ENCODE data around the gene KCTD13. TPM values are rescaled to one million over a fixed set of nuclear protein-coding genes. Genes with fewer than 3 reads are reported as not detected.

Gene KCTD13
- total and polyA plus RNA-seq, 2 of the 8 experiments (the other 6 are each of a cell fraction or from before 2014, with no cell fraction given) = 9.2 to 10.8 TPM

GRCh38 chr16:29963021-29963743 is 37.2 kb upstream of the KCTD13 start:
- Histone ChIP-seq H4K91ac (replicated peaks; ENCODE audit: insufficient read length, low read length) (no peak overlapping the region), H2BK5ac (ENCODE audit: low read depth, low read length) (peak overlapping the region; percentile 26; the same call in 1 of the 2 replicates), H3K4ac (replicated peaks; ENCODE audit: insufficient read length, low read depth, low read length) (no peak overlapping the region), H3K36me3 (ENCODE audit: control insufficient read depth in 2 of 4, insufficient read depth in 4 of 4, low read length in 3 of 4) (peaks cover 0 to 4% (median 3%) of the 10 kb centered on the region in 4 experiments; a peak in 2 of 8 replicates), H3K79me1 (ENCODE audit: low read depth, low read length) (no peaks in the 10 kb centered on the region), H3K4me1 (replicated peaks in 1 of 4; ENCODE audit: control insufficient read depth in 3 of 4, insufficient read depth in 4 of 4, low read length in 3 of 4) (peaks cover 0 to 5% (median 3%) of the 10 kb centered on the region in 4 experiments; a peak in 5 of 7 replicates), H3K9ac (replicated peaks in 1 of 4; ENCODE audit: extremely low read depth in 1 of 4, low read depth in 3 of 4, low read length in 3 of 4) (no peak overlapping the region; a peak in 1 of 7 replicates), H3K79me2 (ENCODE audit: control insufficient read depth in 1 of 2, insufficient read depth in 2 of 2, low read length in 2 of 2) (no peaks in the 10 kb centered on the region), H2AFZ (ENCODE audit: low read length) (no peak overlapping the region), H4K5ac (ENCODE audit: insufficient read length, low read depth, low read length) (no peak overlapping the region), H3K56ac (replicated peaks; ENCODE audit: insufficient read length, low read depth, low read length) (no peak overlapping the region), H3K23ac (ENCODE audit: insufficient read length) (no peak overlapping the region), H2BK12ac (ENCODE audit: low read depth, low read length) (no peak overlapping the region), H2BK20ac (ENCODE audit: low read length) (no peak overlapping the region), H4K20me1 (replicated peaks in 1 of 2; ENCODE audit: control insufficient read depth in 1 of 2, insufficient read depth in 2 of 2, low read length in 2 of 2) (no peaks in the 10 kb centered on the region), H3K9me3 (ENCODE audit: insufficient read depth in 2 of 2, low read depth in 1 of 2, low read length in 1 of 2) (no peaks in the 10 kb centered on the region), H3K27me3 (replicated peaks in 1 of 4; ENCODE audit: control insufficient read depth in 3 of 4, extremely low read depth in 1 of 4, insufficient read depth in 3 of 4, low read length in 3 of 4) (peaks cover 0 to 2% (median 0%) of the 10 kb centered on the region in 4 experiments; a peak in 1 of 7 replicates), H3K23me2 (ENCODE audit: low read depth, low read length) (peaks cover 12% of the 10 kb centered on the region), H4K8ac (ENCODE audit: extremely low read depth, insufficient read depth, low read length) (no peak overlapping the region), H3K14ac (ENCODE audit: insufficient read length) (no peak overlapping the region), H2BK15ac (ENCODE audit: low read length) (0 out of 2 replicates have a peak overlapping the region, but pooled peaks have one; percentile 61), H2AK5ac (ENCODE audit: low read depth, low read length) (no peak overlapping the region), H3K4me3 (ENCODE audit: extremely low read depth in 1 of 4, insufficient read depth in 2 of 4, low read depth in 3 of 4, low read length in 4 of 4) (peak overlapping the region in 1 of 4 experiments; percentile 74; a peak in 2 of 8 replicates), H3K18ac (ENCODE audit: extremely low read depth, low read length) (no peak overlapping the region), H3K27ac (ENCODE audit: low read depth, low read length) (no peak overlapping the region), H2BK120ac (replicated peaks; ENCODE audit: low read depth, low read length) (no peak overlapping the region), H3K4me2 (ENCODE audit: insufficient read depth in 1 of 2, low read depth in 2 of 2, low read length in 2 of 2) (peak overlapping the region; percentile 87 to 93; a peak in 2 of 4 replicates)
- DNase-seq (ENCODE audit: low read depth in 1 of 2, low spot score in 2 of 2) = no peak
- 88% methylated on average over 13 of the region's 14 CpGs; no CpG with 5 or more reads in 1 of the 2 experiments for WGBS, 2 experiments (ENCODE audit: extremely low coverage in 1 of 2, insufficient coverage in 1 of 2, insufficient read length in 1 of 2, insufficient replicate concordance in 2 of 2, low coverage in 1 of 2, low lambda C conversion rate in 2 of 2, missing lambda C conversion rate in 1 of 2)
- ChIA-PET POLR2A (ENCODE audit: partially characterized antibody) (interaction anchor here (0.9 to 3.6 kb wide), 4 partner anchors 10 to 156 kb away, joined by 3 to 33 read pairs (median 4); partner anchors contain the start of genes MAZ and TAOK2), CTCF (ENCODE audit: partially characterized antibody) (interaction anchor here (1.1 to 2.4 kb wide), 3 partner anchors 19 to 85 kb away, joined by 3 to 6 read pairs (median 3); no protein-coding TSS in a partner anchor)
- no peak for TF ChIP-seq PHF8 (conservative IDR thresholded peaks at IDR 0.05; ENCODE audit: low read depth, low read length)
- TF ChIP-seq MAFK (IDR thresholded peaks at IDR 0.05; ENCODE audit: low read depth, low read length) = no peak
- no peak for TF ChIP-seq KDM1A (IDR thresholded peaks at IDR 0.05; ENCODE audit: borderline replicate concordance, low read length)
- TF ChIP-seq GTF2F1 (IDR thresholded peaks at IDR 0.05; ENCODE audit: borderline replicate concordance, low read depth, low read length) = no peak
- FAIRE-seq = no peak

Data from H1 (cell line).